ENCODE results near the gene KLRK1.
"Not testable (repeated sequence)": the region's sequence is repeated elsewhere in the genome, so short reads cannot be mapped to it uniquely, and the experiment has no call there.

The KLRK1 gene

DNA sequence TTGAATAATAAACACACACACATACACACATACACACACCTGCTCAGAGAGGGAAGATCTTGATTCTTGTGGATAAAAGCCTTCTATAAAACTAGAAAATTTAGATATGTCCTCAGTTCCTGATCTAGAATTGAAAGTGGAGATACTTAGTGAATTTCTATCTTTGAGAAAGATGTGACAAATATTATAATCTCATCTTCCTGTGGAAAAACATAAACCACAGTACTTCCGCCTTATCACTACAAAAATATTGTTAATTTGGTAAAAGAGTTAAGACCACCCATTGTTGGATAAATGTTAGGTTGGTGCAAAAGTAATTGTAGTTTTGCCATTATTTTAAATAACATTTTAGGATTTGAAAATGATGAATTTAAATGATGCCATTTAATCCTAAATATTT lies at the start of gene KLRK1:
Gene KLRK1 (minus strand): TSS at position 138 of the 400 bp plus-strand sequence. CDS start 1,231 bp downstream, outside the sequence.
- Histone ChIP-seq H3K27me3 (ENCODE audit: insufficient read depth, poor library complexity, severe bottlenecking) (no peaks in the 10 kb centered on the region), H3K36me3 (ENCODE audit: low read depth) (no peaks in the 10 kb centered on the region), H3K9me3 (ENCODE audit: severe bottlenecking) (no peaks in the 10 kb centered on the region), H3K4me1 (ENCODE audit: insufficient read depth, poor library complexity, severe bottlenecking) (peaks cover 33% of the 10 kb centered on the region), H3K4me3 (ENCODE audit: severe bottlenecking) (no peak within 1 kb of the TSS), H3K27ac (ENCODE audit: poor library complexity, severe bottlenecking) (no peak within 1 kb of the TSS)
- TF ChIP-seq, protein P1, sequence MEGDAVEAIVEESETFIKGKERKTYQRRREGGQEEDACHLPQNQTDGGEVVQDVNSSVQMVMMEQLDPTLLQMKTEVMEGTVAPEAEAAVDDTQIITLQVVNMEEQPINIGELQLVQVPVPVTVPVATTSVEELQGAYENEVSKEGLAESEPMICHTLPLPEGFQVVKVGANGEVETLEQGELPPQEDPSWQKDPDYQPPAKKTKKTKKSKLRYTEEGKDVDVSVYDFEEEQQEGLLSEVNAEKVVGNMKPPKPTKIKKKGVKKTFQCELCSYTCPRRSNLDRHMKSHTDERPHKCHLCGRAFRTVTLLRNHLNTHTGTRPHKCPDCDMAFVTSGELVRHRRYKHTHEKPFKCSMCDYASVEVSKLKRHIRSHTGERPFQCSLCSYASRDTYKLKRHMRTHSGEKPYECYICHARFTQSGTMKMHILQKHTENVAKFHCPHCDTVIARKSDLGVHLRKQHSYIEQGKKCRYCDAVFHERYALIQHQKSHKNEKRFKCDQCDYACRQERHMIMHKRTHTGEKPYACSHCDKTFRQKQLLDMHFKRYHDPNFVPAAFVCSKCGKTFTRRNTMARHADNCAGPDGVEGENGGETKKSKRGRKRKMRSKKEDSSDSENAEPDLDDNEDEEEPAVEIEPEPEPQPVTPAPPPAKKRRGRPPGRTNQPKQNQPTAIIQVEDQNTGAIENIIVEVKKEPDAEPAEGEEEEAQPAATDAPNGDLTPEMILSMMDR (IDR thresholded peaks at IDR 0.05; ENCODE audit: poor library complexity, severe bottlenecking) = no peak
- no peak for ATAC-seq (ENCODE audit: low read depth)
- DNase-seq (ENCODE audit: low spot score) = no peak

DNA sequence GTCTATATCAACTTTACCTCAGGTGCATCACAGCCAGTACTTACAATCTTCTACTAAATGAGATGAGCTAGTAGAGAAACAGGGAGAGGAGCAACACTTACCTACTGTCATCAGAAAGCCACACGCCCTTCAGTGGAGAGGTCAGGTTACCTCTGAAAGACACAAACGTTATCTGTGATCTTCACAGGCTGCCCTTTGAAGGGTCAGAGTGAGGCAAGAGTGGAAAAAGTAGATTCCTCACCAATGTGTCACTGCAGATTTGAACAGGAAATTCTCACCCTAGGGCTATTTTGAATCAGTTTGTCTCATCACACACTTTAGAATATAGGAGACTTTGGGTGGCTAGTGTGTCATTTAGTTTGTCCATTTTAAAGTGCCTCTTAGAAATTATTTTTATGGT lies 47.8 kb upstream of the KLRK1 start:
- not testable (repeated sequence) for H3K27me3 ChIP-seq (ENCODE audit: insufficient read depth, poor library complexity, severe bottlenecking); H3K36me3 ChIP-seq (ENCODE audit: low read depth); DNase-seq (ENCODE audit: low spot score); H3K4me1 ChIP-seq (ENCODE audit: insufficient read depth, poor library complexity, severe bottlenecking); H3K4me3 ChIP-seq (ENCODE audit: severe bottlenecking); H3K9me3 ChIP-seq (ENCODE audit: severe bottlenecking); H3K27ac ChIP-seq (ENCODE audit: poor library complexity, severe bottlenecking)
- ATAC-seq (ENCODE audit: low read depth) = peak; percentile 60

DNA sequence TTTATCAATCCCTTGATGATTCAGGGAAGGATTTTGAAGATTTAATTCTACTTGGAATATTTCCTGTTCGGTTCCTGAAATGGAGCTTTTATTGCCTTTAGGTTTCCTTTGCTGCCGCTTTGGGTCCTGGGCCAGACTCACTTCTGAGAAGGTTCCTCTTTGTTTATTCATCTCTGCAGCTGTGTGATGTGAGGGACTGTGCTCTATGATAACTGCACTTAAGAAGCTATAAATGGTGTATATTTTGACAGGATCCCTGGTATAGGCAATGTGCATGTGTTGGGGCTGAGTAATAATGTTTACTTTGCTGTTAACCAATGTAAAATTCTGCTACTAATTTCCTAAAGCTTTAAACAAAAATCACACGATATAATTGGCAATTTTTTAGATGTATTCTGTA lies 46.0 kb upstream of the KLRK1 start, which contains the start of gene KLRC2:
Gene KLRC2 (minus strand): TSS at position 195 of the 400 bp plus-strand sequence. CDS start 24 bp downstream, at position 171.
- H3K27ac ChIP-seq (ENCODE audit: poor library complexity, severe bottlenecking); DNase-seq (ENCODE audit: low spot score): not testable (repeated sequence)

DNA sequence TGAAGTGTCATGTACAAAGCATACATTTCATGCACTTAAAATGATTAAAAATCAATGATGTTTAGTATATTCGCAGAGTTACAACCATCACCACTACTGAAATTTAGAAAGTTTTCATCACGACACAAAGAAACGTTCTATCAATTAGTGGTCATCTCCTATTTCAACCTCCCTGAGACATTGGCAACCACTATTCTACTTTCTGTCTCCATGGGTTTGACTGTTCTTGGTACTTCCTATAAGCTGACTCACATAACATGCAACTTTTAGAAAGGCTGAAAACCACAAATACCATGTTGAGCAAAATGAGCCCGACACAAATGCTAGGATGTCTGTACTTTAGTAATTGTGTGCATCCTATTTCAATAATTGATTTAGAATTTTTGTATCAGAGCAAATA lies 40.8 kb upstream of the KLRK1 start:
- DNase-seq (ENCODE audit: low spot score); ATAC-seq (ENCODE audit: low read depth); H3K4me3 ChIP-seq (ENCODE audit: severe bottlenecking): not testable (repeated sequence)

More for the DNA sequence above, 46.0 kb upstream of the KLRK1 start, which contains the start of gene KLRC2:
- H3K36me3 ChIP-seq (ENCODE audit: low read depth); H3K9me3 ChIP-seq (ENCODE audit: severe bottlenecking); H3K27me3 ChIP-seq (ENCODE audit: insufficient read depth, poor library complexity, severe bottlenecking); H3K4me1 ChIP-seq (ENCODE audit: insufficient read depth, poor library complexity, severe bottlenecking); H3K4me3 ChIP-seq (ENCODE audit: severe bottlenecking): not testable (repeated sequence)
- peak; percentile 84 for ATAC-seq (ENCODE audit: low read depth)

DNA sequence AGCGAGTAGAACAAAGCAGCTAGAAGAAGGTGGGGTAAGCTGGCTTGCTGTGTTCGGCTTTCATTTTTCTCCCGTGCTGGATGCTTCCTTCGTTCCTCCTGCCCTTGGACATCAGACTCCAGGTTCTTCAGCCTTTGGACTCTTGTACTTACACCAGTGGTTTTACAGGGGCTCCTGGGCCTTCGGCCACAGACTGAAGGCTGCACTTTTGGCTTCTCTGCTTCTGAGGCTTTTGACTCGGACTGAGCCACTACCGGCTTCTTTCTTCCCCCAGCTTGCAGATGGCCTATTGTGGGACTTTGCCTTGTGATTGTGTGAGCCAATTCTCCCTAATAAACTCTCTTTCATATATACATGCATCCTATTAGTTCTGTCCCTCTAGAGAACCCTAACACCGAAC lies 36.1 kb upstream of the KLRK1 start:
- H3K27ac ChIP-seq (ENCODE audit: poor library complexity, severe bottlenecking); H3K4me1 ChIP-seq (ENCODE audit: insufficient read depth, poor library complexity, severe bottlenecking); DNase-seq (ENCODE audit: low spot score); H3K9me3 ChIP-seq (ENCODE audit: severe bottlenecking); ATAC-seq (ENCODE audit: low read depth); H3K27me3 ChIP-seq (ENCODE audit: insufficient read depth, poor library complexity, severe bottlenecking); H3K36me3 ChIP-seq (ENCODE audit: low read depth); H3K4me3 ChIP-seq (ENCODE audit: severe bottlenecking): not testable (repeated sequence)

More for the DNA sequence above, 40.8 kb upstream of the KLRK1 start:
- not testable (repeated sequence) for H3K27ac ChIP-seq (ENCODE audit: poor library complexity, severe bottlenecking); H3K9me3 ChIP-seq (ENCODE audit: severe bottlenecking); H3K27me3 ChIP-seq (ENCODE audit: insufficient read depth, poor library complexity, severe bottlenecking); H3K36me3 ChIP-seq (ENCODE audit: low read depth); H3K4me1 ChIP-seq (ENCODE audit: insufficient read depth, poor library complexity, severe bottlenecking)

DNA sequence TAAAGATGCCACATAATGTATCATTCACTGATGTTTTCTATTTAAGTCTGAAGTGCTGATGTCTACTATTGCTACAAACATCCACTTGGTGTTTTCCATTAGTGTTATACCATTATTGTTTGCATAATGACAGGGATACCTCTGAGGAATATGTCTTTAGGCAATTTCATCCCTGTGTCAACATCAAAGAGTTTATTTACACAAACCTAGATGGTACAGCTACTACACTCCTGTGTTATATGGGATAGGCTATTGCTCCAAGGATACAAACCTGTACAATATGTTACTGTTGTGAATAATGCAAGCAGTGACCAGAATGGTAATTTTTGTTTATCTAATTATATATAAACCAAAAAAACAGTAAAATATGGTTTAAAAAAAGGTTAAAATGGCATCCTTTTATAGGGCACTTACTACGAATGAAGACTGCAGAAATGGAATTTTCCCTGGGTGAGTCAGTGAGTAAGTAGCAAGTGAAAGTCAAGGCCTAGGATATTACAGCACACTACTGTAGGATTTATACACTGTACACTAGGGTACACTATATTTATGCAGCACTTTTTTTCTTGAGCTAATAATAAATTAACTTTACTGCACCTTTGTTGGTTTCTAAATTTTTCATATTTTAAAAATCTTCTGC lies 34.5 kb upstream of the KLRK1 start:
- H3K36me3 ChIP-seq (ENCODE audit: low read depth); H3K4me1 ChIP-seq (ENCODE audit: insufficient read depth, poor library complexity, severe bottlenecking); H3K4me3 ChIP-seq (ENCODE audit: severe bottlenecking); H3K27me3 ChIP-seq (ENCODE audit: insufficient read depth, poor library complexity, severe bottlenecking); DNase-seq (ENCODE audit: low spot score); H3K27ac ChIP-seq (ENCODE audit: poor library complexity, severe bottlenecking); H3K9me3 ChIP-seq (ENCODE audit: severe bottlenecking): not testable (repeated sequence)
- peak; percentile 91 for ATAC-seq (ENCODE audit: low read depth)

DNA sequence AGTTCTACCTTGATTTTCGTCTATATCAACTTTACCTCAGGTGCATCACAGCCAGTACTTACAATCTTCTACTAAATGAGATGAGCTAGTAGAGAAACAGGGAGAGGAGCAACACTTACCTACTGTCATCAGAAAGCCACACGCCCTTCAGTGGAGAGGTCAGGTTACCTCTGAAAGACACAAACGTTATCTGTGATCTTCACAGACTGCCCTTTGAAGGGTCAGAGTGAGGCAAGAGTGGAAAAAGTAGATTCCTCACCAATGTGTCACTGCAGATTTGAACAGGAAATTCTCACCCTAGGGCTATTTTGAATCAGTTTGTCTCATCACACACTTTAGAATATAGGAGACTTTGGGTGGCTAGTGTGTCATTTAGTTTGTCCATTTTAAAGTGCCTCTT lies 32.3 kb upstream of the KLRK1 start:
- not testable (repeated sequence) for DNase-seq (ENCODE audit: low spot score); H3K36me3 ChIP-seq (ENCODE audit: low read depth); H3K9me3 ChIP-seq (ENCODE audit: severe bottlenecking); H3K4me1 ChIP-seq (ENCODE audit: insufficient read depth, poor library complexity, severe bottlenecking); H3K4me3 ChIP-seq (ENCODE audit: severe bottlenecking); H3K27ac ChIP-seq (ENCODE audit: poor library complexity, severe bottlenecking); H3K27me3 ChIP-seq (ENCODE audit: insufficient read depth, poor library complexity, severe bottlenecking)
- ATAC-seq (ENCODE audit: low read depth) = peak; percentile 79

DNA sequence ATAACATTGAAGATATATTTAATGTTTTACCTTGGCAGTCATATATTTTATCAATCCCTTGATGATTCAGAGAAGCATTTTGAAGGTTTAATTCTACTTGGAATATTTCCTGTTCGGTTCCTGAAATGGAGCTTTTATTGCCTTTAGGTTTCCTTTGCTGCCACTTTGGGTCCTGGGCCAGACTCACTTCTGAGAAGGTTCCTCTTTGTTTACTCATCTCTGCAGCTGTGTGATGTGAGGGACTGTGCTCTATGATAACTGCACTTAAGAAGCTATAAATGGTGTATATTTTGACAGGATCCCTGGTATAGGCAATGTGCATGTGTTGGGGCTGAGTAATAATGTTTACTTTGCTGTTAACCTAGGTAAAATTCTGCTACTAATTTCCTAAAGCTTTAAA lies 30.5 kb upstream of the KLRK1 start, which contains the start of gene KLRC3:
Gene KLRC3 (minus strand): TSS at position 262 of the 400 bp plus-strand sequence. CDS start 45 bp downstream, at position 217.
- not testable (repeated sequence) for H3K4me3 ChIP-seq (ENCODE audit: severe bottlenecking); H3K36me3 ChIP-seq (ENCODE audit: low read depth); DNase-seq (ENCODE audit: low spot score)

More for the DNA sequence above, 30.5 kb upstream of the KLRK1 start, which contains the start of gene KLRC3:
- H3K4me1 ChIP-seq (ENCODE audit: insufficient read depth, poor library complexity, severe bottlenecking); H3K9me3 ChIP-seq (ENCODE audit: severe bottlenecking); H3K27me3 ChIP-seq (ENCODE audit: insufficient read depth, poor library complexity, severe bottlenecking); H3K27ac ChIP-seq (ENCODE audit: poor library complexity, severe bottlenecking): not testable (repeated sequence)
- ATAC-seq (ENCODE audit: low read depth) = peak; percentile 69; the same call in 2 of the 3 replicates

Measured in RWPE2 (cell line).